Loucy (cell line): ENCODE results near the gene LIMS1.
A peak's percentile ranks its signal among the peaks of the same experiment; 100 is the strongest.

Experiments used
- H2AFZ ChIP-seq: fragments of 200-600 bp; sonication (generic); 2 replicates; pipeline ENCODE4 v1.6.0; 2016; ENCODE audit warnings: antibody characterized with exemption, mild to moderate bottlenecking, low read length, moderate library complexity
- H3F3A ChIP-seq: fragments of 200-600 bp; 2 replicates; pipeline ENCODE4 v1.6.0; 2016; ENCODE audit warnings: antibody characterized with exemption, low read depth, mild to moderate bottlenecking
- H3K27me3 ChIP-seq: fragments of 200-600 bp; sonication (generic); 2 replicates; pipeline ENCODE4 v1.6.1; 2014; ENCODE audit warnings: low read length, mild to moderate bottlenecking; ENCODE audit not compliant: insufficient read depth, poor library complexity, severe bottlenecking
- H3K36me3 ChIP-seq: fragments of 200-600 bp; sonication (generic); 2 replicates; pipeline ENCODE4 v1.6.1; 2016; ENCODE audit warnings: low read length; ENCODE audit not compliant: insufficient read depth
- H3K4me1 ChIP-seq: fragments of 200-600 bp; sonication (generic); 2 replicates; pipeline ENCODE4 v1.5.1; 2014; ENCODE audit warnings: low read length, mild to moderate bottlenecking; ENCODE audit not compliant: insufficient read depth, poor library complexity, severe bottlenecking
- H3K4me2 ChIP-seq: fragments of 200-600 bp; sonication (generic); 2 replicates; pipeline ENCODE4 v1.6.0; 2014; ENCODE audit warnings: antibody characterized with exemption, low read length, low read depth, mild to moderate bottlenecking; ENCODE audit not compliant: poor library complexity, severe bottlenecking
- H3K4me3 ChIP-seq: fragments of 200-600 bp; sonication (generic); 2 replicates; pipeline ENCODE4 v1.5.1; 2014; ENCODE audit warnings: low read length, mild to moderate bottlenecking, mixed read lengths; ENCODE audit not compliant: poor library complexity, severe bottlenecking
- H3K79me2 ChIP-seq: fragments of 200-600 bp; sonication (generic); 2 replicates; pipeline ENCODE4 v1.6.1; 2014; ENCODE audit warnings: low read length; ENCODE audit not compliant: insufficient read depth
- H3K9ac ChIP-seq: fragments of 200-600 bp; sonication (generic); 2 replicates; pipeline ENCODE4 v1.6.0; 2014; ENCODE audit warnings: mild to moderate bottlenecking, low read depth, low read length, moderate library complexity; ENCODE audit not compliant: poor library complexity, severe bottlenecking
- H3K9me2 ChIP-seq: fragments of 200-600 bp; sonication (generic); replicated peaks from 2 replicates; pipeline ENCODE4 v1.6.1; 2016; ENCODE audit warnings: low read depth, low read length, mixed read lengths
- H3K9me3 ChIP-seq: fragments of 200-600 bp; sonication (generic); 2 replicates; pipeline ENCODE4 v1.6.1; 2014; ENCODE audit warnings: mild to moderate bottlenecking, antibody characterized with exemption, low read length, low read depth; ENCODE audit not compliant: insufficient read depth
- H4K20me1 ChIP-seq: fragments of 200-600 bp; sonication (generic); 2 replicates; pipeline ENCODE4 v1.6.0; 2014; ENCODE audit warnings: antibody characterized with exemption, low read length, mild to moderate bottlenecking; ENCODE audit not compliant: insufficient read depth, poor library complexity, severe bottlenecking
- CTCF ChIP-seq: fragments of 200-600 bp; sonication (generic); conservative IDR thresholded peaks from 2 replicates; pipeline ENCODE4 v1.5.1; 2014; ENCODE audit warnings: mild to moderate bottlenecking, antibody characterized with exemption, low read length
- EZH2phosphoT487 ChIP-seq: fragments of 200-600 bp; IDR thresholded peaks from 2 replicates; pipeline ENCODE4 v1.6.1; 2018; ENCODE audit warnings: antibody characterized with exemption, mild to moderate bottlenecking, moderate library complexity, borderline replicate concordance

LIMS1 gene

GRCh38 chr2:108607706-108608301, 73.5 kb downstream of the LIMS1 start:
- no peak overlapping the region for H3K9ac ChIP-seq
- H4K20me1 ChIP-seq = no peaks in the 10 kb centered on the region
- H3K27me3 ChIP-seq = no peaks in the 10 kb centered on the region
- H3K4me2 ChIP-seq = no peak overlapping the region
- no peaks in the 10 kb centered on the region for H3K9me2 ChIP-seq
- H3F3A ChIP-seq = no peaks in the 10 kb centered on the region
- H3K4me1 ChIP-seq = peaks cover 59% of the 10 kb centered on the region
- TF ChIP-seq CTCF (peak; percentile 91), EZH2phosphoT487 (no peak)
- H3K79me2 ChIP-seq = peaks cover 92% of the 10 kb centered on the region
- H3K4me3 ChIP-seq = no peak overlapping the region
- no peaks in the 10 kb centered on the region for H3K9me3 ChIP-seq
- no peak overlapping the region for H2AFZ ChIP-seq
- H3K36me3 ChIP-seq = no peaks in the 10 kb centered on the region

GRCh38 chr2:108611021-108611420, 76.8 kb downstream of the LIMS1 start:
- H3K36me3 ChIP-seq = no peaks in the 10 kb centered on the region
- H3K4me3 ChIP-seq = no peak overlapping the region
- H3K9me2 ChIP-seq = no peaks in the 10 kb centered on the region
- H4K20me1 ChIP-seq = no peaks in the 10 kb centered on the region
- H3K79me2 ChIP-seq = peaks cover 93% of the 10 kb centered on the region
- no peaks in the 10 kb centered on the region for H3K9me3 ChIP-seq
- no peaks in the 10 kb centered on the region for H3K27me3 ChIP-seq
- H3F3A ChIP-seq = no peaks in the 10 kb centered on the region
- H3K4me2 ChIP-seq = no peak overlapping the region
- no peak for TF ChIP-seq CTCF
- no peak overlapping the region for H2AFZ ChIP-seq
- H3K9ac ChIP-seq = no peak overlapping the region
- peaks cover 66% of the 10 kb centered on the region for H3K4me1 ChIP-seq

GRCh38 chr2:108612153-108612513, 77.9 kb downstream of the LIMS1 start:
- no peak overlapping the region for H2AFZ ChIP-seq
- H4K20me1 ChIP-seq = no peaks in the 10 kb centered on the region
- no peaks in the 10 kb centered on the region for H3F3A ChIP-seq
- TF ChIP-seq CTCF (no peak), EZH2phosphoT487 (no peak)
- no peak overlapping the region for H3K4me3 ChIP-seq
- H3K36me3 ChIP-seq = no peaks in the 10 kb centered on the region
- H3K79me2 ChIP-seq = peaks cover 92% of the 10 kb centered on the region
- peaks cover 66% of the 10 kb centered on the region for H3K4me1 ChIP-seq
- peak overlapping the region; percentile 12 for H3K9ac ChIP-seq
- H3K9me2 ChIP-seq = no peaks in the 10 kb centered on the region
- H3K9me3 ChIP-seq = no peaks in the 10 kb centered on the region
- no peaks in the 10 kb centered on the region for H3K27me3 ChIP-seq
- H3K4me2 ChIP-seq = no peak overlapping the region
